Measurements from ENCODE around the gene UMAD1.
"Not testable (repeated sequence)": the region's sequence is repeated elsewhere in the genome, so short reads cannot be mapped to it uniquely, and the experiment has no call there.

The UMAD1 gene

DNA sequence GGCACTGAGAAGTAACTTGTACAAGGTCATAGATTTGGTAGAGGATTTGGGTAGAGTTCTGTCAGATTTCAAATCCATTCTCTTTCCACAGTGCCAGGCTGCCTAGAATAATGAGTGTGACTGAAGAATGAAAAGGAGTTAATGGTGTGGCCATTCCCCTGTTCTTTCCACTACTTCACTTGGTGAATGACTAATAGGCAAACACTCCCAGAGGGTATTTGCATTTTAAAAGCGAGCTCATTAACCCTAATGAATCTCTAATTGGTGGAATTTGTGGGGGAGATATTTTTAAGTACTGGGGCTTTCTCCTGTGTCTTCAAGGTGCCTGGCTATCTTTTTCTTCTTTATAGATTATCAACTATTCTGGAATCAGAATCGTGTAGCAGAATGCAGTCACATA, 152.7 kb downstream of the UMAD1 start:
- in situ Hi-C loops (cut with MboI; ENCODE audit: low sequenced_read_pairs), result no loop called here

GRCh38 chr7:7793921-7794320, 153.4 kb downstream of the UMAD1 start:
- in situ Hi-C loops (cut with MboI; ENCODE audit: low sequenced_read_pairs), result no loop called here

GRCh38 chr7:7795203-7795602, 154.7 kb downstream of the UMAD1 start:
- in situ Hi-C loops (cut with MboI; ENCODE audit: low sequenced_read_pairs), result no loop called here

DNA sequence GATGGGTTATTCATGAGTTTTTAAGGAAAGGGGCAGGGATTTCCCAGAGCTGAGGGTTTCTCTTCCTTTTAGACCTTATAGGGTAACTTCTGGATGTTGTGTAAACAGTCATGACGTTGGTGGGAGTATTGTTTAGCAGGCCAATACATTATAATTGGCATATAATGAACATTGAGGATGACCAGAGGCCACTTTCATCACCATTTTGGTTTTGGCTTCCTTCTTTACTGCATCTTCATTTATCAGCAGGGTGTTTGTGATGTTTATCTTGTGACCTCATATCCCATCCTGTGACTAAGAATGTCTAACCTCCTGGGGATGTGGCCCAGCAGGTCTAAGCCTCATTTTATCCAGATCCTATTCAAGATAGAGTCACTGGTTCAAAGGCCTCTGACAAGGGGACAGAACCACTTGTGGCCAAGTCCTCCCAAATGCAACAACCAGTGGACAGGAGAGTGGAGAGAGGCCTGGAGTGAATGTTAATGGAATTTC, 155.1 kb downstream of the UMAD1 start:
- in situ Hi-C loops (cut with MboI; ENCODE audit: low sequenced_read_pairs), result no loop called here

DNA sequence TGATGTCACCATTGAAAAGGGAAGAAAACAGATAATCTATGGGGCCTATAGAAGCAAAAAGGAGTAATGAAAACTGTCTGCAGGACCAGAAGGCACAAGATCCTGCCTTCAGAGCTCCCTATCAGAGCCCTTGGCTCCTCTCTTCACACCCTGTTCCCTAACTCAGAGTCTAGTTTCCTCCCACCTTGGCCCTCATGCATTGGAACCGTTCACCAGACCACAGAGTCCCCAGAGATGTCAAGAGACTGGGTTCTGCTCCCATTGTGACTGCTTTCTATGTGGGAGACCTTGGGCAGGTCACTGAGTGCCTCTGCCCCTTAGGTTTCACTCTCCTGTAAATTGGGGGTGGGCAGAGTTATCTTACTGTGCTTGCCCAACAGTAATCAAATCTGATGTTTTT, 158.0 kb downstream of the UMAD1 start:
- in situ Hi-C loops (cut with MboI; ENCODE audit: low sequenced_read_pairs), result no loop called here

- in situ Hi-C loops (cut with MboI; ENCODE audit: low sequenced_read_pairs), result no loop called here
Observed at GRCh38 chr7:7799138-7799537, 158.6 kb downstream of the UMAD1 start.

- in situ Hi-C loops (cut with MboI; ENCODE audit: low sequenced_read_pairs), result no loop called here
Observed at GRCh38 chr7:7802531-7802930, 162.0 kb downstream of the UMAD1 start.

DNA sequence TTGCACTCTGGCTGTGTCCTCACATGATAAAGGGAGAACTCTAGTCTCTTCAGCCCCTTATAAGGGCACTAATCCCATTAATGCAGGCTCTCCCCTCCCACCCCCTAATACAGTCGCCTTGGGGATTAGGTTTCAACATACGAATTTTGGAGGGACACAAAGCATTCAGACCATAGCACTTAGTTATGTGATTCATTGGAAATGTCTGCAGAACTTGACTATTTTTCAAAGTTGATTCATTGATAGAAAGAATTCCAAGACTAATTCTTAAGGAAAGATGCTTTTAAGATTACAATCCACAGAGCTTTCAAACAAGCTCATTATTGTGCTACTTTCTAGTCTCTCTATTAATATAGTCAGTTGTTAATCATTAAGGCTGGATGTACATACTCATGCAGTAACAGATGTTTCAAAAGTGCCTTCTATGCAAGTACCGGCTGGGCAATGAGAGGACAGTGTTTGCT, 163.2 kb downstream of the UMAD1 start:
- in situ Hi-C loops (cut with MboI; ENCODE audit: low sequenced_read_pairs), result no loop called here

DNA sequence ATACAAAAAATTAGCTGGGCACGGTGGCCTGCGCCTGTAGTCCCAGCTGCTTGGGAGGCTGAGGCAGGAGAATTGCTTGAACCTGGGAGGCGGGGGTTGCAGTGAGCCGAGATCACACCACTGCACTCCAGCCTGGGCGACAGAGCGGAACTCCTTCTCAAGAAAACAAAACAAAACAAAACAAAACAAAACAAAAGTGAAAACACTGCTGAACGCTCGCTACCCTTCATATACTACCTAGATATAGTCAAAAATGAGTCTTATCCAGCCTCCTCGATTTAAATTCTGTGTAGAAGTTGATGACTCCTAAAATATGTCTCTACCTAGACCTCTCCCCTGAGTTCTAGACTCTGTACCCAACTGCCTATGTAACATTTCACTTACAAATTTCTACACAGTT, 164.3 kb downstream of the UMAD1 start:
- in situ Hi-C loops (cut with MboI; ENCODE audit: low sequenced_read_pairs), result not testable (repeated sequence)

DNA sequence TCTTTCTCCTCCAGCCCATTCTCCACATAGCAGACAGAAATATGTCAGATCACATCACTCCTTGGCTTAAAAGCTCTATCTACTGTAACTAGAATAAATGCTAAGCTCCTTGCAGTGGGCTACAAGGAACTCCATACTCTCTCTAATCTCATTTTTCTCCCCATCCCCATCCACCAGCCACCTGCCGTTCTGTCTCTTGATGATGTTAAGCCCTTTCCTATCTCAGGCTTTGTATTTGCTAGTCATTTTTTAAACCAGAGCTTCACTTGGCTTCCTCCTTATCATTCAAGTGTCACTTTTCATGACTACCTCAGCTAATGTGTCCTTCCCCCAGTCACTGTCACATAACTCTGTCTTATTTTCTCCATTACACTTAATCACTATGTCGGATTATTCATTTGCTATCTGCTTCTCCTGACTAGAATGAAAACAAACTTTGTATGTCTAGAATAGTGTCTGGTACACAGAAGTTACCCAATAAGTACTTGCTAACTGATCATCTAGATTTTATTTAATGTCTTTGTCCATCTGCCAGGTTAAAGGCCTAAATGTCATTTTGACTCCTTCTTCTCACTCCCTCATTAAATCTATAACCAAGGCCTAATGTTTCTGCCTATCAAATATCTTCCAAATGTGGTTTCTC, 165.1 kb downstream of the UMAD1 start:
- in situ Hi-C loops (cut with MboI; ENCODE audit: low sequenced_read_pairs), result no loop called here

DNA sequence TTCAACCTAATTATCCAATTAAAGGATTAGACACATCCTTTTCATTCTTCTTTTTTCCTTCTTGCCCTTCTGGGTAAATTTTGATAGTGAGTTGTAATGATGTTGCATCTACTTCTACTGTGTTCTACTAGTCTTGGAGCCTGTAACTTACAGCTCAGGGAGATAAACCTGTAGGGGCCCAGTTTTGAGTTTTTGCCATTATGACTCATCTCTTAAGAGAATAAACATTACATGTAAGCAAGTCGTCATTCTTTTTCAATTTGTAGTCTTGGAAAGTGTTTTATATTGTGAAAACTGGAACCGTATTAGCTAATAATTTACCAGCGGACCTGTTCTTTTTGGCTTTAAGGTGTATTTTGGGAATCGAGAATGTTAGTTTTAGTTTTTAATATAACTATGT, 167.6 kb downstream of the UMAD1 start:
- in situ Hi-C loops (cut with MboI; ENCODE audit: low sequenced_read_pairs), result no loop called here

GRCh38 chr7:7808626-7809025, 168.1 kb downstream of the UMAD1 start:
- in situ Hi-C loops (cut with MboI; ENCODE audit: low sequenced_read_pairs), result no loop called here

DNA sequence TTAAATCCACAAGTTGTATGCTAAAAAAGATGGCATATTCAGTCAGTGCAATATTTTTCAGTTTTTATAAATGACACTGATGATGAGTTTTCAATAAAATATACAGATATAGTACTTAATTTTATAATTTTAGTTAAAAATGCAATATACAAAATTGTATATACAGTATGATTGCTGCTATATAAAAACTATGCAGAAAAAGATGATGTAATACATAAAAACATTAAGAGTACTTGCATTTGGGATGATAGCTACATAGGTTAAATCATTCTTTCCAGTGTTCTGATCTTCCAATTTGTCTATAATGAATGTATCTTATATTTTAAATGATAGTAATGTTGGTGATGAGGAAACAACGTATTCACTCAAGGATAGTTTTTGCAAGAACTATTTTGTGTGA, 169.8 kb downstream of the UMAD1 start:
- in situ Hi-C loops (cut with MboI; ENCODE audit: low sequenced_read_pairs), result no loop called here

GRCh38 chr7:7810826-7811225, 170.3 kb downstream of the UMAD1 start:
- in situ Hi-C loops (cut with MboI; ENCODE audit: low sequenced_read_pairs), result no loop called here

GRCh38 chr7:7812112-7812511, 171.6 kb downstream of the UMAD1 start:
- in situ Hi-C loops (cut with MboI; ENCODE audit: low sequenced_read_pairs), result no loop called here

DNA sequence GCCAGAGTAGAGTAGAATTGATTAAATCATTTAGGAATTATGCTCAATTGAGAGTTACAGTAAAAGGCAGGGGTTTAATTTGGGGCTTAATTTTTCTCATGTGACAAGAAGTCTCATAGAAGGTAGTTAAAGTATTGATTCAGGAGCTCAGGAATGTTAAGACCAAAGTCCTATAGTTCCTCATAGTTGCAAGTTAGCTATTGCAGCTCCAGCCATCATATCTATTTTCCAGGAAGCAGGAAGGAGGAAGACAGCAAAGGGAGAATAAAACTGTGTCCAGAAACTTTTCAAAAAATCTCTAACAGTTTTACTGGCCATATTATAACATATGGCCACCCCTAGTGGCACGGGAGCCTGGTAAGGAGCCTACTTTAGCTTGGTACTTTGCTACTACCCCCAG, 174.8 kb downstream of the UMAD1 start:
- in situ Hi-C loops (cut with MboI; ENCODE audit: low sequenced_read_pairs), result no loop called here

DNA sequence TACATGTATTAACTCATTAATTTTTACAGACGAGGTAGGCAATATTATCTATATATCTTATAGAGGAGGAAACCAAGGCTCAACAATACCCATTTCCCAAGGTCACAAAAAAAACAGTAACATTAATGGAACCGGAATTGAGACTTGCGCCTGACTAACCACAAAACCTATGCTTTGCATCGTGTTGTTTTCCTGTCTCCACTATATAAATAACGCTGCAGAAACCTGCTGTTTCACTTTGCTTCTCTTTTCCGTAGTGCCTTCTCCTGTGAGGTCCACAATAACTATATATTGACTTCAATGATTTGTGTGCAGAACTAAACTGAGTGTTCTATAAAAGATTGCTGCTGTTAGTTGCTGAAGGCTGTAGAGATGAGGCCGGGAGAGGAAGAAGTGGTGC, 175.5 kb downstream of the UMAD1 start:
- in situ Hi-C loops (cut with MboI; ENCODE audit: low sequenced_read_pairs), result no loop called here

- in situ Hi-C loops (cut with MboI; ENCODE audit: low sequenced_read_pairs), result no loop called here
Observed at GRCh38 chr7:7816816-7817536, 176.4 kb downstream of the UMAD1 start.

- in situ Hi-C loops (cut with MboI; ENCODE audit: low sequenced_read_pairs), result no loop called here
Observed at GRCh38 chr7:7817748-7818147, 177.2 kb downstream of the UMAD1 start.

GRCh38 chr7:7818179-7818578, 177.6 kb downstream of the UMAD1 start:
- in situ Hi-C loops (cut with MboI; ENCODE audit: low sequenced_read_pairs), result not testable (repeated sequence)

GRCh38 chr7:7819442-7820247, 179.1 kb downstream of the UMAD1 start:
- in situ Hi-C loops (cut with MboI; ENCODE audit: low sequenced_read_pairs), result no loop called here

DNA sequence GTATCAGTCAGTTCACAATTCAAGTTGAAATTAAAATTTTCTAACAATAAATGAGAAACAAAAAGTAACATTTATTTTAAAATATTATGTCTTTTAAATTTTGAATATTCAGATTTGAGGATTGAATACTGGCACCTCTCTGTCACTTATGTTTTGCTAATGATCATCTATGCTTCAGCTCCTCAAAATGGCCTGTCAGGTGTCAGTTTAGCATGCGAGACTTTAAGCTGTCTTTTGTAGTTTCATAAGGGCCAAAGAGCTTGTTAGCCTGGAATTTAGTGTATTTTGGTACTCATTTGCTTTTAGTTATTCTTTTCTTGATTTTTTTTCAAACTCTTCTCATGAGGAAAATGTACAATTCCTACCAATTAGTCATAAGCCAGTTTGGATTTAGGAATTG, 179.9 kb downstream of the UMAD1 start:
- in situ Hi-C loops (cut with MboI; ENCODE audit: low sequenced_read_pairs), result no loop called here

All from HL-60/S4 treated with retinoic acid at 250 ng/mL for 4 days and 3 days (cell line).